Myometrial cell (primary cell): ENCODE results near the gene CHAT. TPM values are rescaled to one million over a fixed set of nuclear protein-coding genes. Genes with fewer than 3 reads are reported as not detected.

Experiments used
- total RNA-seq: library from RNA; depleted of rRNA; stranded (reverse); fragments of >200 nt; gene quantifications from 2 replicates; pipeline ENCODE4 v1.2.3, GENCODE V29; 2015

CHAT gene
- total RNA-seq: not detected in 2 replicates

GRCh38 chr10:49613882-49614241 is at the start of gene CHAT:
CHAT (plus strand) TSS chr10:49614037; CDS start chr10:49614190, 153 bp downstream.

GRCh38 chr10:49610114-49610457 is 3.8 kb upstream of the CHAT start, which contains the start of gene SLC18A3:
SLC18A3 (plus strand) TSS chr10:49610310; CDS start chr10:49610741, 431 bp downstream.

GRCh38 chr10:49679480-49679893 is 65.7 kb downstream of the CHAT start, which contains the start of gene C10orf53:
C10orf53 (plus strand) TSS chr10:49679651; CDS start chr10:49679698, 47 bp downstream.

Other genes starting within 250 kb of the CHAT start
- not detected in 2 replicates for gene DRGX, start 217.9 kb upstream of the CHAT start, total RNA-seq
- gene ERCC6, start 74.9 kb upstream of the CHAT start, total RNA-seq: 7.4 and 9.2 TPM in 2 replicates
- gene SLC18A3, start 3.7 kb upstream of the CHAT start, total RNA-seq: not detected in 2 replicates
- not detected in 2 replicates for gene C10orf53, start 65.6 kb downstream of the CHAT start, total RNA-seq
- 0.18 and 0.58 TPM in 2 replicates for gene OGDHL, start 148.3 kb downstream of the CHAT start, total RNA-seq